K562 (cell line): ENCODE data around the gene STX2. TPM values are rescaled to one million over a fixed set of nuclear protein-coding genes. Genes with fewer than 3 reads are reported as not detected.

Experiments
- ATAC-seq: fragments of 200-7000 bp; cut with Tn5 transposase; 3 replicates; pipeline ENCODE4 v1.9.1; 2020; ENCODE audit warnings: moderate library complexity
- BruUV-seq: library from RNA; stranded (reverse); fragments of 400-500 nt; replicated peaks from 2 replicates; lab custom pipeline; 2021; lab: Mats Ljungman, UMichigan
- CTCF ChIA-PET: fragments of 300-600 bp; formaldehyde crosslinking; extraction: SDS; loops from one replicate; lab custom pipeline; 2021; ENCODE audit warnings: low intra/inter-chr PET ratio; lab: Yijun Ruan, JAX
- POLR2A ChIA-PET: fragments of 300-600, 350-650 bp; sonication (Branson Sonifier 250); formaldehyde crosslinking; extraction: SDS; loops from one replicate; lab custom pipeline; 2021; ENCODE audit warnings: antibody characterized with exemption, inconsistent platforms; lab: Yijun Ruan, JAX
- DNase-seq, 4 experiments: peaks; one replicate each; pipeline versions ENCODE4 v3.0.0 to v3.0.0-alpha.2; 2011 to 2018; ENCODE audit warnings: low spot score in 3 of 4, mixed read lengths in 3 of 4; ENCODE audit errors: extremely low read depth in 1 of 4
- FAIRE-seq: peaks from 2 replicates; lab custom pipeline; 2011; peaks lifted over from hg19 to GRCh38; lab: Jason Lieb, UNC
- H2AFZ ChIP-seq: 2 replicates; pipeline ENCODE4 v1.6.0; 2011; ENCODE audit warnings: low read depth, low read length, control low read depth, inconsistent platforms
- H3K27ac ChIP-seq: fragments of 200-600 bp; 3 replicates; pipeline ENCODE4 v1.8.0; 2011; ENCODE audit warnings: low read depth, mild to moderate bottlenecking, control low read depth, inconsistent platforms, low read length, moderate library complexity, mixed read lengths; ENCODE audit errors: extremely low read depth
- H3K27me3 ChIP-seq, 2 experiments: fragments of 300-600 bp in 1 of 2; 2 replicates in 1 of 2; 3 replicates in 1 of 2; pipeline versions ENCODE4 v1.6.0 to v1.8.0; 2011; ENCODE audit warnings: inconsistent platforms in 2 of 2, low read length in 2 of 2, mild to moderate bottlenecking in 1 of 2, mixed read lengths in 1 of 2, moderate library complexity in 1 of 2; ENCODE audit not compliant: control insufficient read depth in 2 of 2, insufficient read depth in 2 of 2
- H3K36me3 ChIP-seq: fragments of 300-600 bp; 3 replicates; pipeline ENCODE4 v1.8.0; 2011; ENCODE audit warnings: mild to moderate bottlenecking, low read length, inconsistent platforms; ENCODE audit not compliant: control insufficient read depth, insufficient read depth
- H3K4me1 ChIP-seq, 2 experiments: fragments of 200-600 bp in 1 of 2; replicated peaks in 1 of 2; 2 replicates in 1 of 2; 3 replicates in 1 of 2; pipeline versions ENCODE4 v1.5.1 to v1.8.0; 2011; ENCODE audit warnings: inconsistent platforms in 2 of 2, low read length in 2 of 2, mild to moderate bottlenecking in 1 of 2, mixed read lengths in 1 of 2, moderate library complexity in 1 of 2; ENCODE audit not compliant: control insufficient read depth in 2 of 2, insufficient read depth in 2 of 2
- H3K4me2 ChIP-seq: 2 replicates; pipeline ENCODE4 v1.6.1; 2011; ENCODE audit warnings: low read length, control low read depth, inconsistent platforms, mixed read lengths; ENCODE audit not compliant: insufficient read depth
- H3K4me3 ChIP-seq: fragments of 200-600 bp; sonication (generic), shearing (Covaris generic); 2 replicates; pipeline ENCODE4 v1.5.1; 2016; ENCODE audit warnings: control low read depth, inconsistent platforms
- H3K79me2 ChIP-seq: fragments of 200-600 bp; 3 replicates; pipeline ENCODE4 v1.8.0; 2011; ENCODE audit warnings: low read length, inconsistent platforms; ENCODE audit not compliant: control insufficient read depth, insufficient read depth
- H3K9ac ChIP-seq, 2 experiments: 2 replicates each; pipeline versions ENCODE4 v1.6.0 to v1.6.1; 2011; ENCODE audit warnings: low read depth in 2 of 2, low read length in 2 of 2, control low read depth in 1 of 2, inconsistent platforms in 1 of 2, mild to moderate bottlenecking in 1 of 2, mixed read lengths in 1 of 2; ENCODE audit not compliant: insufficient read depth in 1 of 2
- H3K9me1 ChIP-seq: one replicate; pipeline ENCODE4 v1.6.0; 2011; ENCODE audit warnings: inconsistent platforms, mild to moderate bottlenecking, low read length, moderate library complexity; ENCODE audit not compliant: control insufficient read depth, insufficient read depth
- H3K9me3 ChIP-seq: replicated peaks from 2 replicates; pipeline ENCODE4 v1.5.1; 2011; ENCODE audit warnings: low read depth, low read length, inconsistent platforms; ENCODE audit not compliant: control insufficient read depth, insufficient read depth
- H4K20me1 ChIP-seq: replicated peaks from 2 replicates; pipeline ENCODE4 v1.6.1; 2011; ENCODE audit warnings: low read length, inconsistent platforms, mixed read lengths; ENCODE audit not compliant: control insufficient read depth, insufficient read depth
- CCNT2 ChIP-seq: IDR thresholded peaks from 2 replicates; pipeline ENCODE4 v1.6.1; 2011; ENCODE audit warnings: borderline replicate concordance, low read depth, mild to moderate bottlenecking, moderate library complexity, mixed read lengths, low read length; ENCODE audit not compliant: insufficient read length; ENCODE audit errors: extremely low read depth
- CHD1 ChIP-seq: fragments of 200-600 bp; sonication (generic); IDR thresholded peaks from one replicate; pipeline ENCODE4 v1.6.1; 2012; ENCODE audit warnings: mild to moderate bottlenecking, moderate library complexity, low read length, inconsistent platforms
- FOXA3 ChIP-seq, 2 experiments: fragments of 450-650 bp in 1 of 2; sonication (generic) in 1 of 2; formaldehyde crosslinking; IDR thresholded peaks in 1 of 2; conservative IDR thresholded peaks in 1 of 2; 2 replicates each; pipeline versions ENCODE4 v1.4.0 to v1.8.0; 2020 to 2022; ENCODE audit warnings: mild to moderate bottlenecking in 2 of 2, missing genetic modification reagents in 1 of 2
- KDM4B ChIP-seq, 2 experiments: fragments of 450-650 bp in 1 of 2; sonication (generic) in 1 of 2; IDR thresholded peaks; 2 replicates each; pipeline ENCODE4 v1.6.1; 2016 to 2017; ENCODE audit warnings: borderline replicate concordance in 2 of 2, antibody characterized with exemption in 1 of 2, low read depth in 1 of 2, mild to moderate bottlenecking in 1 of 2
- MIER1 ChIP-seq: fragments of 450-650 bp; IDR thresholded peaks from 2 replicates; pipeline ENCODE4 v1.6.1; 2016; ENCODE audit warnings: antibody characterized with exemption, mild to moderate bottlenecking, low read depth
- NCOA4 ChIP-seq: fragments of 450-650 bp; IDR thresholded peaks from 2 replicates; pipeline ENCODE4 v1.6.1; 2018; ENCODE audit warnings: mild to moderate bottlenecking; ENCODE audit not compliant: partially characterized antibody
- NR2F6 ChIP-seq: fragments of 450-650 bp; formaldehyde crosslinking; IDR thresholded peaks from 2 replicates; pipeline ENCODE4 v1.4.0; 2020; ENCODE audit warnings: mild to moderate bottlenecking
- RFX7 ChIP-seq: fragments of 250-450 bp; sonication (Bioruptor Pico); IDR thresholded peaks from 2 replicates; pipeline ENCODE4 v1.5.1; 2021; ENCODE audit warnings: mild to moderate bottlenecking
- SIX5 ChIP-seq, 2 experiments: IDR thresholded peaks; 2 replicates each; pipeline ENCODE4 v1.6.1; 2011; ENCODE audit warnings: low read length in 2 of 2, borderline replicate concordance in 1 of 2, low read depth in 1 of 2, mild to moderate bottlenecking in 1 of 2, moderate library complexity in 1 of 2; ENCODE audit not compliant: insufficient read depth in 1 of 2
- TAF1 ChIP-seq: IDR thresholded peaks from 2 replicates; pipeline ENCODE4 v1.6.1; 2011; ENCODE audit warnings: mild to moderate bottlenecking, low read length, moderate library complexity; ENCODE audit not compliant: insufficient read depth, control insufficient read depth, severe bottlenecking; ENCODE audit errors: extremely low read depth
- XRCC3 ChIP-seq: fragments of 450-650 bp; IDR thresholded peaks from 2 replicates; pipeline ENCODE4 v1.6.1; 2017; ENCODE audit warnings: mild to moderate bottlenecking, moderate library complexity
- ZNF146 ChIP-seq: IDR thresholded peaks from one replicate; pipeline ENCODE4 v1.6.1; 2018; ENCODE audit warnings: missing compliant biosample characterization; ENCODE audit not compliant: unreplicated experiment
- ZNF239 ChIP-seq: fragments of 250-450 bp; sonication (Bioruptor Pico); IDR thresholded peaks from 2 replicates; pipeline ENCODE4 v1.4.0; 2020; ENCODE audit warnings: mild to moderate bottlenecking
- ZNF778 ChIP-seq: fragments of 450-650 bp; formaldehyde crosslinking; IDR thresholded peaks from 2 replicates; pipeline ENCODE4 v1.4.0; 2020; ENCODE audit warnings: mild to moderate bottlenecking, moderate library complexity
- WGBS: fragments of 100-300 bp; shearing (Covaris generic); methylation state at CpG from one replicate; pipeline ENCODE4 v1.1.6; 2016; ENCODE audit warnings: low coverage, mixed read lengths; ENCODE audit not compliant: insufficient coverage; ENCODE audit errors: missing lambda C conversion rate; 5-methylcytosine and 5-hydroxymethylcytosine counted together
- in situ Hi-C: fragments of 300-500 bp; cut with MboI; formaldehyde crosslinking; loops from 4 replicates; pipeline ENCODE4 v1.15.0; 2018; ENCODE audit warnings: inconsistent platforms, mixed read lengths
- intact Hi-C: fragments of 100-400 bp; cut with micrococcal nuclease; formaldehyde crosslinking; loops from 2 replicates; pipeline ENCODE4 v1.14.2; 2022
- polyA plus RNA-seq, 8 experiments: library from polyadenylated mRNA; depleted of rRNA in 4 of 8; stranded (reverse) in 5 of 8; unstranded in 3 of 8; fragments of >200 nt; fragmentation: Nextera tagmentation in 2 of 8; fragmentation: Illumina TruSeq in 1 of 8; extraction: Ambion mirVana in 2 of 8; extraction: Trizol in 1 of 8; gene quantifications; 2 replicates each; pipeline versions ENCODE4 v1.2.1 to v1.2.3, GENCODE V29; 2011 to 2014; ENCODE audit warnings: inconsistent platforms in 1 of 8, missing spikeins in 1 of 8
- total RNA-seq, 7 experiments: library from RNA; depleted of rRNA in 6 of 7; stranded (reverse); fragments of >200 nt in 6 of 7; fragmentation: Illumina TruSeq in 2 of 7; extraction: Trizol in 2 of 7; gene quantifications; 2 replicates each; pipeline versions ENCODE4 v1.2.1 to v1.2.3, GENCODE V29; 2011 to 2021; ENCODE audit warnings: low replicate concordance in 1 of 7
- TF ChIP-seq, protein P1 (sequence below): fragments of 450-650 bp; formaldehyde crosslinking; IDR thresholded peaks from 2 replicates; pipeline ENCODE4 v1.4.0; 2020; ENCODE audit warnings: mild to moderate bottlenecking
- TF ChIP-seq, protein P2 (sequence below): fragments of 250-450 bp; sonication (Bioruptor Pico); IDR thresholded peaks from 2 replicates; pipeline ENCODE4 v1.4.0; 2020
- TF ChIP-seq, protein P3 (sequence below), 2 experiments: fragments of 450-650 bp; IDR thresholded peaks; 2 replicates each; pipeline ENCODE4 v1.6.1; 2016

STX2 gene
- total and polyA plus RNA-seq, 9 of the 15 experiments (the other 6 are each of a cell fraction or from before 2014, with no cell fraction given), result 22.2 to 54.6 (median 30.8) TPM

DNA sequence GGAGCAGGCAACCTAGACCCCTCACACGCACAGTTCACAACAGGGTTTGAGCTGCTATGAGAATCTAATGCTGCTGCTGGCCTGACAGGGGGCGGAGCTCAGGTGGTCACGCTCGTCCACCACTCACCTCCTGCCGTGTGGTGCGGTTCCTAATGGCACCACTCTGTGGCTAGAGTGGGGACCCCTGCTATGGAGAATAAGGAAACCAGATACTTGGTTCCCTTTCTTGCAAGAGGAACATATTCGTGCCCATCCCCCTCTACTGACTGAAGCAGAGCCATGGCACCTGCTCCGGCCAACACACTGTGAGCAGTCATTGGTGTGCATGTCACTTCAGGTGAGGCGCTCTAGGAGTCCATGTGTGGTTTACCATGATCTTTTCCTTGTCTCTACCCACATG, 92.5 kb downstream of the STX2 start (continued):
- TF ChIP-seq, protein P1, sequence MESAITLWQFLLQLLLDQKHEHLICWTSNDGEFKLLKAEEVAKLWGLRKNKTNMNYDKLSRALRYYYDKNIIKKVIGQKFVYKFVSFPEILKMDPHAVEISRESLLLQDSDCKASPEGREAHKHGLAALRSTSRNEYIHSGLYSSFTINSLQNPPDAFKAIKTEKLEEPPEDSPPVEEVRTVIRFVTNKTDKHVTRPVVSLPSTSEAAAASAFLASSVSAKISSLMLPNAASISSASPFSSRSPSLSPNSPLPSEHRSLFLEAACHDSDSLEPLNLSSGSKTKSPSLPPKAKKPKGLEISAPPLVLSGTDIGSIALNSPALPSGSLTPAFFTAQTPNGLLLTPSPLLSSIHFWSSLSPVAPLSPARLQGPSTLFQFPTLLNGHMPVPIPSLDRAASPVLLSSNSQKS (CRISPR knock-in tag), result no peak
- TF ChIP-seq XRCC3 (no peak), NCOA4 (no peak)

DNA sequence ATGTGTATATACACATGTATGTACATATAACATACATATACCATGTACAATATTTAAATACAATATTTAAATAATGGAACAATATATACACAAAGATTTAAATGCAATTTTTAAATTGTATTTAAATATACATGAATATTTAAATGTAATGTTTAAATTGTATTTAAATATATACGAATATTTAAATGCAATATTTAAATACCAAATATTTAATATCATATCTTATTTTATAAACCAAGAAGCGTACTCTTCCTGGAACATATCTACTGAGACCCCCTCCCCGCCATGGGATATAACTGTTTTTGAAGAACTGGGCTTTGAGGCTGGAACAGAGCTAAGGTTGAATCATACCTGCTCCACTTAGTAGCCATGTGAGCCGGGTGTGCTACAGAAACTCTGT, 93.1 kb downstream of the STX2 start:
- Histone ChIP-seq H3K27me3 (peaks cover 5 to 17% of the 10 kb centered on the region in 2 experiments; a peak in 4 of 5 replicates), H3K36me3 (no peaks in the 10 kb centered on the region), H3K27ac (no peak overlapping the region)
- no peak for DNase-seq
- CTCF ChIA-PET, result no interaction called here
- TF ChIP-seq ZNF778 (CRISPR knock-in tag) (no peak), ZNF239 (CRISPR knock-in tag) (no peak), RFX7 (CRISPR knock-in tag) (no peak), TAF1 (no peak), ZNF146 (no peak), FOXA3 (CRISPR knock-in tag; conservative IDR thresholded peaks at IDR 0.05 in 1 of 2, IDR thresholded peaks at IDR 0.05 in 1 of 2) (no peak), MIER1 (no peak), CHD1 (no peak), KDM4B (IDR thresholded peaks at IDR 0.05; ENCODE audit: borderline replicate concordance in 2 of 2, low read depth in 1 of 2) (no peak), NR2F6 (CRISPR knock-in tag) (no peak), CCNT2 (no peak), SIX5 (IDR thresholded peaks at IDR 0.05; ENCODE audit: borderline replicate concordance in 1 of 2, insufficient read depth in 1 of 2, low read depth in 1 of 2, low read length in 2 of 2) (no peak)
- TF ChIP-seq, protein P2, sequence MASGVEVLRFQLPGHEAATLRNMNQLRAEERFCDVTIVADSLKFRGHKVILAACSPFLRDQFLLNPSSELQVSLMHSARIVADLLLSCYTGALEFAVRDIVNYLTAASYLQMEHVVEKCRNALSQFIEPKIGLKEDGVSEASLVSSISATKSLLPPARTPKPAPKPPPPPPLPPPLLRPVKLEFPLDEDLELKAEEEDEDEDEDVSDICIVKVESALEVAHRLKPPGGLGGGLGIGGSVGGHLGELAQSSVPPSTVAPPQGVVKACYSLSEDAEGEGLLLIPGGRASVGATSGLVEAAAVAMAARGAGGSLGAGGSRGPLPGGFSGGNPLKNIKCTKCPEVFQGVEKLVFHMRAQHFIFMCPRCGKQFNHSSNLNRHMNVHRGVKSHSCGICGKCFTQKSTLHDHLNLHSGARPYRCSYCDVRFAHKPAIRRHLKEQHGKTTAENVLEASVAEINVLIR, result no peak
- TF ChIP-seq, protein P3, sequence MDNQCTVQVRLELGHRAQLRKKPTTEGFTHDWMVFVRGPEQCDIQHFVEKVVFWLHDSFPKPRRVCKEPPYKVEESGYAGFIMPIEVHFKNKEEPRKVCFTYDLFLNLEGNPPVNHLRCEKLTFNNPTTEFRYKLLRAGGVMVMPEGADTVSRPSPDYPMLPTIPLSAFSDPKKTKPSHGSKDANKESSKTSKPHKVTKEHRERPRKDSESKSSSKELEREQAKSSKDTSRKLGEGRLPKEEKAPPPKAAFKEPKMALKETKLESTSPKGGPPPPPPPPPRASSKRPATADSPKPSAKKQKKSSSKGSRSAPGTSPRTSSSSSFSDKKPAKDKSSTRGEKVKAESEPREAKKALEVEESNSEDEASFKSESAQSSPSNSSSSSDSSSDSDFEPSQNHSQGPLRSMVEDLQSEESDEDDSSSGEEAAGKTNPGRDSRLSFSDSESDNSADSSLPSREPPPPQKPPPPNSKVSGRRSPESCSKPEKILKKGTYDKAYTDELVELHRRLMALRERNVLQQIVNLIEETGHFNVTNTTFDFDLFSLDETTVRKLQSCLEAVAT (IDR thresholded peaks at IDR 0.05), result no peak
- TF ChIP-seq, all 486 proteins: peak for 0
- 0% methylated on average over 4 of the region's 4 CpGs for WGBS
- Histone ChIP-seq H3K9ac (no peak overlapping the region), H3K4me2 (no peak overlapping the region), H3K79me2 (no peaks in the 10 kb centered on the region), H4K20me1 (no peaks in the 10 kb centered on the region), H2AFZ (no peak overlapping the region), H3K9me3 (no peaks in the 10 kb centered on the region), H3K4me3 (no peak overlapping the region), H3K4me1 (no peaks in the 10 kb centered on the region), H3K9me1 (no peaks in the 10 kb centered on the region)
- no peak for ATAC-seq
- intact Hi-C loops, result loop anchor here (5.0 to 10.0 kb wide), 3 partner anchors 84 to 404 kb away; no protein-coding TSS in a partner anchor
- BruUV-seq, result no TSS peak
- no peak for FAIRE-seq
- POLR2A ChIA-PET, result interaction anchor here (0.7 kb wide), 1 partner anchor 35 kb away, joined by 3 read pairs; no protein-coding TSS in a partner anchor
- in situ Hi-C loops, result loop anchor here (25.0 kb wide), 1 partner anchor 709 kb away; no protein-coding TSS in a partner anchor
